ENCODE measurements around the gene DNAH1.

The DNAH1 gene

DNA sequence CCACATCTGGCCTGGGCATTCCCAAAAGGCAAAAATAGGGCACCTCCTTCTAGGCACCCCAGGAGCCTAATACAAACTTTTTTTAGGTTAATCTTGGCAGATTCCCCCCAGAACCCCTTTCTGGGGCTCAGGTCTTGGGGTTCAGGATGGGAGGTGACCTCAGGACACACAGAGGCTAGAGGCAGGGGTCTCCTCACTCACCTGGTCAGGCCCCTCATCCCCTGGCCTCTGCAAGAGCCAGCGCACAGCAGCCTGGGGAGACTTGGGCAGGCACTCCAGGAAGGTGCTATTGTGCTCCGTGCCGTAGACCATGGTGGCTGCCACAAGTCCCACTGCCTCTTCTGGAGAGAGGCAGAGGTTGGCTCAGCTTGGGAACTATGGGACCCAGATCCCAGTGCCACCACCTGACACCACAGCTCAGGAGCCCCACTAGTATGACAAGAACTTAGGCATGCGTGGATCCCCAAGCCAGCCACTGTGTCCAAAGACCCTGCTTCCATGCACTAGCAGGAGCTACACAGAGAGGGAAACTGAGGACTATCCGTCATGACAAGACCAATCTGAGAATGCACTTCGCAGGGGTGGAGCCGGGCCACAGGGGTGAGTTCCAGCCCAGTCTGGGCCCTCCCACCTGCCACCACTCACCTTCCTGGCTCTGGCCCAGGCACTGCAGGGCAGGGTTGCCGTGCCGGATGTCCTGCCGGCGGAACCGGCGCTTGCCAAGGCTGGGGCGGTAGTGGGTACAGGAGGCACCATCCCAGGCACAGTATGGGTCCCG, 121.4 kb downstream of the DNAH1 start:
- no peak for DNase-seq

DNA sequence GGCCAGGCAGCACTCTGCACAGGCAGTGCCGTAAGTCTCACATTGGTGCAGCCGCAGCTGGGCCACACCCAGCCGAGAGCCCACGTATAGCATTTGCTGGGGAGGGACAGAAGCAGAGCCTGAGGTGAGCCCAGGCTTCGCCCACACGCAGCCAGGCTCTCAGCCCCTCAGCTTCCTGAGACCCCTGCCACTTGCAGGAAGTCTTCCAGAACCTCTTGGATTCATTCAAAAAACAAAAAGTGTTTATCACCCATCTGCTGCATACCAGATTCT, 121.9 kb downstream of the DNAH1 start:
- DNase-seq = no peak

DNA sequence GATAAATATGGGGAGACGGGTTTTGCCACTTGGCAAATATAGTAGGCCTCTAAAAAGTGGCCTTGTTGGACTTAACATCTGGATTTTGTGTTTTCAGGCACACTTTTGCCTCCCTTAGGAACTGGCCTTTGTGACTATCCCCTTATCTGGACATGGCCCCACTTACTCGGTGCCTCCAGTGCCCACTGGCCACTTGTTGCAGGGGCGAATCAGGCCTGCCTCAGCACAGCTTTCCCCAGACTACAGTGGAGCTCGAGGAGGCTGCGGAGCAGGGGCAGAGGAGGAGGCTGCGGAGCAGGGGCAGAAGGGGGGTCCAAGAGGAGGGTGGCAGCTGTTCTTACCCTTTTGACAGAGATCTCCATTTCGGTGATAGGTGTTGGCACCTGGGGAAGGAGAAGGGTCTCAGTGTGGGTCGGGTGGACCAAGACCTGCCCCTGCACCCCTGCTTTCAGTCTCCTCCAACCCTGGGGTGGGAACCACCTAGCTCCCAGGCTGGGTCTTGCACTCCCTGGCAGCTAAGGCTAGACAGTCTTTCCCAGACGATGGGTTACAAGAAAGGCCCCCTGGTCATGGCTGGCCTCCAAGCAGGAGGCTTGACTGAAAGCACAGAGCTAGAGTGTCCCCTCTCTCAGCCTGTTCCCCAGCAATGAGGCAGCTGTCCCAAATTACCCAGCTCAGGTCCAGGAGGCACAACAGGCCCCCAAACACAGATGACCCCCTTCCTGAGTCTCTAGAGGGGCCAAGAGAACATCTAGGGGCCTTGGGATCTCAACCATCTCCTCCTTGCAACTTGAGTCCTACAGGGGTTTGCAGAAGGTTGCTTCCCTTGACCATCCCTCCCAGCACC, 122.7 kb downstream of the DNAH1 start:
- no peak for DNase-seq

DNA sequence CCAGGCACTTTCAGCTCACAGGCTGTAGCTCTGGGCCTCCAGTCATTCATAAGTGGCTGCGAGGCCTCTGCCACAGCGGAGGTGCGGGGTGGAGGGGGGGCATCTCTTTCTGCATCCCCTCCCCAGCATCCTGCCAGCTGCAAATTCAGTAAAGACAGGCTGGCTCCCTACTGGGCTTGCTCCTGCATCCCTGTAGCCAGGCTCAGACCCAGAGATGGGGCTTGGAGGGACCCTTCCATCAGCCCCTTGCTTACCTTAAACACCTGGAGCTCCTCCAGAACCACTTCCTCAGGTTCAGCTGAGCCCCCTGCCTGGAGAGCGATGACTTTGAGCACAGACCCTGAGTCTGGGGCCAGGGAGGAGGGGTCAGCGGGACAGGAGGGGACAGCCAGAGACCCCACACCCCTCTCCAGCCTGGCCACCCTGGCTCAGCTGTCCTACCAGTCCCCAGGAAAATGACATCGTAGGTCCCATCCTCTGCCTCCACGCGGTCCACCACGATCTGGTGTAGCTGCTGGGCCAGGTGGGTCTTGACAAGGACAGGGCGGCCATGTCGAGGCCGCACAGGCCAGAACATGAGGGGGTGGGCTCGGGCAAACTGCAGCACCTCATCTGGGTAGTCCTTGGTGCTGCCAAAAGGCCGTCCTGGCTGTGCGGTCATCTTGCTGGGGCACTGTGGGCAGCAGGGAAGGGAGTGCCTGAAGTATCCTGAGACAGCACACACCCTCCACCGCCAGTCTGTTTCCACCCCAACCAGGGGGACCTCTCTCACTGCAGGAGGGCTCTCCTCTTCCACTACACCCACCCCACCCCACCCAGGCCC, 123.5 kb downstream of the DNAH1 start:
- no peak for DNase-seq

DNA sequence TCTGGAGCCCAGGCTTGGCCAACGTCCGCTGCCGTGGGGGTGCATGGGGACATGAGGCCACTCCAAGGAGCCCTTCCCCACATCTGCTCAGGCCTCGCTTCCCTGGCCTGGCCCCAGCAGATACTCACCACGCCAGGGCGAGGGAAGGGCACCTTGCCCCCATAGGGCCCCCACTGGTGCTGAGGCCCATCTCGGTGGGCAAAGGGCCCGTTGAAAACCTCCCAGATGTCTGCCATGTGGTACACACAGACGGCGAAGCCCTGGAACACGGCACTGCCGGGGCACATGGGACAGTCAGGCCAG, 124.1 kb downstream of the DNAH1 start:
- DNase-seq = no peak

DNA sequence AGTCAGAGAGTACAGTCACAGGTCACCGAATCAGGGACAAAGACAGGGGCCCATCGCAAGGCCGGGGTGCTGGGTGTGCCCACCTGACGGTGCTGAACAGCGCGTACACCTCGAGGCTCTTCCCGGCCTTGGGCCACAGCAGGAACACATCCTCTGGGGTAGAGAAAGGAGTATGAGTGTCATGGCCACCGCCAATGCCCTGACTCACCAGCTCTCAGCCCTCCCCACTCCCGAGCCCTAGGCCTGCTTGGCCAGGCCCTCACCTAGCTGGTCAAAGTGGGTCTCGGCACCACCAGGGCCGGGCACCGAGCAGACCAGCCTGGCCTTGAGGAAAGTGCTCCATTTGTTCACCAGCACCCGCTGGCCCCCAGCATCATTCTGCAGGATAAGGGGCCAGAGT, 124.6 kb downstream of the DNAH1 start:
- no peak for DNase-seq

DNA sequence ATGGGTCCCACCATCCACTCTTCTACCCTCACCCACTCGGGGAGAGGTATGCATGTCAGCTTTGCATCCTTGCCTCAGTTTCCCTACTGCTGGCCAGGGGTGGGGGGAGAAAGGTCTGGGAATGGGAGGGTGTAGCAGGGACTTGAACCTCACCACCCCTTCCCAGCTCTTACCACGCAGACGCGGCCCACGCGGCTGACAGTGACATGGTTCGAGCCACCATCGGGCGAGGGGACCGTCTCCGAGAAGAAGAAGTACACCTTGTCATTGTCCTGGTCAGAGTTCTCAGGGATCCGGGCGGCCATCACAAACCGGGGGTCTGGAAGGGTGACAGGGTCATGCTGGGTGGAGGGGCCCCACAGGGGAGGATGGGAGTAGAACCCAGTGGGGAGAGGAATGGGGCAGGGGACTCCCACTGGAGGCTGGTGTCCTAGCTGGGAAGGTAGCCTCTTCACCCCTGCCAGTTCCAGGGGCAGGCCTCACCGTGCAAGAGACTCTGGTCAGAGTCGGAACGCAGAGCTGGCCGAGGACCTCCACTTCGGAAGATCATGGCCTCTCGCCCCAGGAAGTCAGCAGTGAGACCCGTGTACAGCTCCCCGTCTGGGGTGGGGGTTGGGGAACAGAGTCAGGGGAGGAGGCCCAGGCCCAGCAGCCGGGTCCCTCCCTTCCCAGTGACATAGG, 125.1 kb downstream of the DNAH1 start:
- DNase-seq = no peak

DNA sequence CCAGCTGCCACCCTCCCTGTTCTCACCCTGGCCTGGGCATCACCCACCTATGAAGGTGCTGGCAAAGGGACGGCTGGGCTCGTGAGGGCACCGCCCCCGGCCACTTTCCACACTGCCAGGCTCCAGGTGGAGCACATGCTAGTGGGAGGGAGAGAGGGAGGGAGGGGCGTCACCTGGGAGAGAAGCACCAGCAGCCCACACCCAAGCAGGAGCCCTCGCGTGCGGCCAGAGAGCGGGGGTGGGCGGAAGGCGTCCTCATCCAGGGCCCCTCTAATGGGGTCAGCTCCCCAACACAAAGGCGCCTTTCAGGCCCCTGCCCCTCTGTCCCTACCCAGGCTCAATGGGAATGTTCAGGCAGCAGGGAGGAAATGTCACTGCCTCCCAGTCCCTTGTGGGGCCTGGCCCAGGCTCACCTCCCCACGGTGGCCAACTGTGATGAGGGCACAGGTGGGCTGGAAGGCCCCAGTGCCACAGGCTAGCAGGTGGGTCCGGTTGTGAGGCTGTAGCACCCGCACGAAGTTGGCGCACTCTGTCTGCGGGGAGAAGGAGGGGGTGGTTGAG, 125.7 kb downstream of the DNAH1 start:
- DNase-seq = no peak

DNA sequence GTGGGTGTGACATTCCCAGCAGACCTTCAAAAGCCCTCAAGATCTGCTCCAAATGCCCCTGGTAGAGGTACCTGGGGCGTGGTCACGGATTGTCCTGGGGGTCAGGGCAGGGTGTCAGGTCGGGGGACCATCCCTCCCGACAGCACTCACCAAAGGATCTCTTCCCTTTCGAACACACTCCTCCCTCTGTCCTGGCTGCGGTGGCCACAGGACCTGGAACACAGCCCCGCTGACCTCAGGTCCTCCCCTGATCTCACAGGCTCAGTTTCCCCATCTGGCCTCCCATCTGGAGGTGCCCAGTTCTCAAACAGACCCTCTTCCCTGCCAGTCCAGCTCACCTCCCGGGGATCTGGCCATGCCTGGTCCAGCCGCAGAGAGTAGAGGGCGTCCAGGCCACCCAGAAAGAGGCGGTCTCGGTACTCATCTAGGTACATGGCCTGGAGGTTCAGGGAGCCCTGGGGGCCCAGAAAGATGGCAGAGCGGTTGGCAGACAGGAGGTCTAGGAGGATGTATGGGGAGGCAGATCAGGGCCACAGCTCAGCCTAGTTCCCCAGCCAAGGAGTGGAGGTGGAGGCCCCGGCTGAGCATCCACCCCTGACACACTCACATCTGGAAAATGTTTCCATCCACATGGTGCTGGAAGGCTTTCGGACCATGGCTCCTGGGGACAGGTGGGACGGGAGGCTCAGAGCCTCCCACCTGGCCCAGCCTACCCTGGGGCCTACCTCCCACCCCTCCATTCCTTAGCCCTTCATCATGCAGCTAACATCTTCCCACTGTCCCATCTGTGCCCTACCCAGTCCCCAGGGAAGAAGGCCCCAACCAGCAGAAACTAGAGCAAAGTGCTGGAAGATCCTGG, 126.5 kb downstream of the DNAH1 start:
- DNase-seq = no peak

DNA sequence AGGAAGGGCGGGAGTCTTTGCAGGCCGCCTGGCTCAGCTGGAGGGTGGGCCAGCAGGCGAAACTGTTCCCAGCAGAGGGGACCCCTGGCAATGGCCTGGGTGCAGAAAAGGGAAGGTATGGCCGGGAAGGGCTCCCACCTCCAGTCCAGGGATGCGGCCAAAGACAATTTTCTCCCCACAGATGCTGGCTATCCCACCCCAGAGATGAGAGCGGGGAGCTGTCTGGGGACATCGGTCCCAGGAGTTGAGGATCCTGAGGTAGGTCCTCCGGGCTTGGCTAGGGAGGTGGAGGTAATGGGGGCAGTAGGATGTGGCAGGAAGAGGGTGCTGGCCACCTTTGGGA, 127.1 kb downstream of the DNAH1 start:
- no peak for DNase-seq

DNA sequence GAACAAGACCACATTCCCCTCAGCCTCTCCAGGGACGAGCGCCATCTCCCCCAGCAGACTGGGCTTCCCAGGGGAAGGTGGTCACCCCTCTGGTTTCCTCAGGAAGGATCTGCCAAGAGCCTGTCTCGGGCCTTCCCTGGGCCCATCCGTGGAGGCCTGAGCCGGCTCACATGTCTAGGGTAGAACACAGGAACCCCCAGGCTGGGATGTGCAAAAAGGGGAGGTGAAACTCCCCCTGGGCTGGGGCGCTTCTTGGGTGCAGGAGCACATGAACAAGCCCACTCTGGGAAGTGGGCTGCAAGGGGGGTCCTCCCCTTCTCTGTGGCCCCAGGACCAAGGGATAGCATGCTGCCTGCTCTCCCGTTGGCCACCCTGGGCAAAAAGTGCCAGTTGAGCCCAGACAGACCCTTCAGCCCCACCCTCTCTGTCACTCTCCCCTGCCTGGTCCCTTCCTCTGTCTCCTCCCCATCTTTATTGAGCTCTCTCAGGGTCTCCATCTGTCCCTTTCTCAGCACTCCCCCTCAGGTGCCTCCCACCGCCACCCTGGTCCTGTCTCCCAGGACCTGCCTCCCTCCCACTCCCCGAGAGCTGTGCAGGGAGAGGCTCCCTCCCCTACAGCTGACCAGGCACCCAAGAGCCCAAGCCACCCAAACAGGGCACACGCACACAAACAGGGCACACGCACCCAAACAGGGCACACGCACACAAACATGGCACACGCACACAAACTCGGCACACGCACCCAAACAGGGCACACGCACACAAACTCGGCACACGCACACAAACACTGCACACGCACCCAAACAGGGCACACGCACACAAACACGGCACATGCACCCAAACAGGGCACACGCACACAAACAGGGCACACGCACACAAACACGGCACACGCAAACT, 127.9 kb downstream of the DNAH1 start:
- no peak for DNase-seq

DNA sequence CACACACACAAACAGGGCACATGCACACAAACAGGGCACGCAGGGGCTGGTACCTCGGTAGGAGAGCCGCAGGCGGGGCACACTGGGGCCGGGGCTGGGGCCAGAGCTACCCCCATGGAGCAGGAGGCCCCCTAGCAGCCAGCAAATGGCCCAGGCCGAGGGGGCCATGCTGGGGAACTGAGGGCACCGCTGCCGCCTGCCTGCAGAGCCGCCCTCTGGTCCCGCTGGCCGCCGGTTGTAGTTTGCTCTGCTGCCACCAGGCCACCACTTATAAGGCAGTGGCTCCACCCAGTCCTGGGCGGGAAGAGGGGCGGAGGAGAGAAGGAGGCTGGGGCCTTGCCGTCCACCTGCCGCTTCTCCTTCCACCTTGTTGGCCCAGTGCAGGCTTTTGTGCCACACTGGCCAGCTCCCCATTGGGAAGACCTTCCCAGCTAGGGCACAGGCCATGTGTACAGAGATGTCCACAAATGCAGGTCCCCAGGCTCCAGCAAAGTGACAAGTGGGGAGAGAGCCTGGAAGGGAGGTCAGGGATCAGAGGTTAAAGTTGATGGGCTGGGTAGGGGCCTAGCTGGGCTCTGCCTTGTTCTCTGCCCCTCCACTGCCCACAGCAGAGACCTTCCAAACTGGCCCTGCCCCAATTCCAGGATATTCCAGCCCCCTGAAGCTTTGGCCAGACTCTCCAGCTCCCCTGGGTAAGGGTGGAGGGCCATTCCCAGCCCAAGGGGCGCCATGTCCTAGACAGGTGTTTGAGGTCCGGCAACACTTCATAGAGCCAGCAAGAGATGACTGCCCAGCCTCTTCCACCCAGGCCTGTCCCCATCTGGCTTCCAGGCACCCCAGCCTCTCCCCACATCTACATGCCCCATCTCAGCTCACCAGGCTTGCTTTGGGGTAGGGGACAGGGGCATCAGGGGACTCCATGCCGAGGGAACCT, 129.0 kb downstream of the DNAH1 start, which contains the start of gene SEMA3G:
SEMA3G (minus strand) TSS at position 244 of the 934 bp plus-strand sequence; CDS start at position 168, 76 bp downstream.
- peak; percentile 65 for DNase-seq

DNA sequence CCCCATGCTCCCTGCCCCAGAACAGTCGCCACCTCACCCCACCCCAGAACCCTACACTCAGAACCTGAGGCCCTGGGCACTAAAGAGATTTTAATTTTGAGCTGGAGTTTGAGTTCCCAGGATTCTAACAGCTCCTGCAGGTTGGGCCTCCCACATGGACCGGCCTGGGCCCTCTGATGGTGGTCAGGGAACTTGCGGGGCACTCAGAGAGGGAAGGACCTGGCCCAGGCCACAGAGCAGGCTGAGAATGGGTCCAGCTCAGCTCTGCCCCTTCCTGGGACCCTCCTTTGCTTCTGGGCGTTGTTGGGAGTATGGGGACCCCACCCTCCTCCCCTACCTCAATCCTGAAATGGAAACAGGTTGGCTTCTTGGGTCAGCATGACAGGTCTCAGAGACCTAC, 129.9 kb downstream of the DNAH1 start:
- DNase-seq = no peak

DNA sequence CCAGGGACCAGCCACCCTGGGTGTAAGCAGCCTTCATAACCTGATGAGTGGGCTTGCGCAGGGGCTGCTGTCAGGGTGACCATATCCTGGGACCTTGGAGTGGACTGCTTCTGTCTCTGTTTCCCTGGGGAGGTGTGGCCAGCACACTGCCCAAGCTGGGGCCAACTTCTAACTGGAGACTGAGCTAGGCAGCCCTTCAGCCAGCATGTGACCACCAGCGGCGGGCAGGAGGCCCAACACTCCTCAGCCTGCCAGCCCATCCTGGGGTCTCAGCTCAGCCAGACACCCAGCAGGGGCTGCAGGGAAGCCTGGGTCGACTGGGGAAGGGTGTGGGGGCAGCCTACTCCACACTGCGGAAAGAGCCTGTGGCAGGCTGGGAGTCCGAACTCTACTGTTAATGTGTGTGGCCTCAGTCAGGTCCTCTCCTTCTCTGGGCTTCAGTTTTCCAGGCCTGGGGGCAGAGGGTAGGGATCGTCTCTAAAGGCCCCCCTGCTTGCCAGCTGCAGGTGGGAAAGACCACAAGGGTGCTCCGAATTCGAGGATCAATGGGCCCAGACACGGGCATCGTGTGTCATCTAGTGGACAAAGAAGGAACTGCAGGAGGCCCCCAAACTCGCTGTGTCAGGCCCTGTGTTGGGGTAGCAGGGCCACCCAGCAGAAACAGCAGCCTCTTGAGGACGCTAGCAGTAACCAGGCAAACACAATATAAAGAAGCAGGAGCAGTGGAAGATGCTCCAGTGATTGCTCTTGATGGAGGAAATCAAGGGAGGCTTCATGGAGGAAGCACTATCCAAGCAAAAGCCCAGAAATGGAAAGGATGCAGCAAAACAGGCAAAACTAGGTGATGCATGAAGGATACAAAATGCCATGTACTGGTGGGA, 130.8 kb downstream of the DNAH1 start:
- peak; percentile 58 for DNase-seq

DNA sequence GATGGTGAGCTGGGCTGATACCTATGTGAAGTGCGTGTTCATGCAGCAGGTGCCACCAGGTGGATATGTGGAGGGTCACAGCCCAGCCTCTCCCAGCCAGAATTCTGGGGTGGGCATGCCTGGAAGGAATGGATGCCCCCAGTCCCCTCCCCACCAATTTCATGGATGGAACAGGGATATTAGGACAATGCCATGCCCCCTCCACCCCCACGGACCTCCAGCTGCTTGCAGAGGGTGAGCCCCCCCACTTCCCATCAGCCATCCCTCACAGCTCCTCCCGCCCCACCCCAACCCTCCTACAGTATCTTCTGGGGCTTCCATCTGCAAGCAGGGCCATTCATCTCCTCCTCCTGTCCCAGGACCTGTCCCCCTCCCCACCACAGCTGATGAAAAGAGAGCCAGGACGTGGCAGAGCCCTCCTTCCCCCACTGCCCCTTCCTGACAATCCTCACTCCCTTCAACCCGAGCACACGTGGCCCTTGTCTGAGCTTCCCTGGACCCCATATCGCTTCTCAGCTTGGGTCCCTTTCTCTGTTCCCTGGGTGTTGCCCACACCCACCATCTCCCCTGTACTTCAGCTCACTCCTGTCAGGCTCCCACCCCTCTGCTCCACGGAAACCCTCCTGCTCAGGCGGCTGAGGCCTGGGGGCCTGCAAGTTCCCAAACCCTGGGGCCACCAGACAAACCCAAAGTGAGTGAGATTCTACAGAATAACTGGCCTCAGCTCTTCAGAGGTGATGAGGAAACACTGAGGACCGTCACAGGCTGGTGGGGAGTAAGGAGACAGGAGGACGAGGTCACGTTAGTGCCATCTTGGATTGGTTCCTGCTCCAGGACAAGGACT, 131.6 kb downstream of the DNAH1 start:
- DNase-seq = no peak

Measured in MV-4-11 (cell line).